Measurements from ENCODE around the gene ARHGAP23.

The ARHGAP23 gene

DNA sequence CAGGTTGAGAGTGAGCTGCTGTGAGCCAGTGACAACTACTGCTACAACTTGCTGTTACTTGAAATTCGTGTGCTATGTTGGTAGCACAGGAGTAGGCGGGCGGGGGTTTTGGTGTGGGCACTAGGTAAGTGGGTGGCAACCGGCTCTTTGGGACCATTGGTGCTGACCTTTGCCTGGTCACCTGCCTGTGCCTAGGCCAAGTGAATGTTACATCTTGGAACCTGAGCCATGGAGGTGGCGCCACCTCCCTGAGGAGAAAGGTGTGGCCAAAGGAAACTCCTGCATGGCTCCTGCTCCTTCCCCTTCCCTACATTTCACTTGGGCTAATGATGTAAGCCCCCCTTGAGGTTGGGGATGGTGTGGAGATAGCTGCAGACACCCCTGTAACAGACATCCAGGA is 25.4 kb upstream of the ARHGAP23 start:
- Histone ChIP-seq H4K20me1 (ENCODE audit: insufficient read depth, low read length, poor library complexity, severe bottlenecking) (no peaks in the 10 kb centered on the region), H3K27me3 (ENCODE audit: insufficient read depth, low read length, poor library complexity, severe bottlenecking) (no peaks in the 10 kb centered on the region), H3K36me3 (ENCODE audit: insufficient read depth, low read length) (peaks cover 41% of the 10 kb centered on the region; the same call in 1 of the 2 replicates), H3K79me2 (ENCODE audit: insufficient read depth, low read length) (no peaks in the 10 kb centered on the region), H3F3A (ENCODE audit: low read depth) (no peaks in the 10 kb centered on the region), H3K4me2 (ENCODE audit: low read depth, low read length, poor library complexity, severe bottlenecking) (no peak overlapping the region), H3K4me1 (ENCODE audit: insufficient read depth, low read length, poor library complexity, severe bottlenecking) (no peaks in the 10 kb centered on the region), H3K9me2 (replicated peaks; ENCODE audit: low read depth, low read length) (no peaks in the 10 kb centered on the region), H2AFZ (ENCODE audit: low read length) (no peak overlapping the region), H3K4me3 (ENCODE audit: low read length, poor library complexity, severe bottlenecking) (no peak overlapping the region), H3K9me3 (ENCODE audit: insufficient read depth, low read depth, low read length) (no peaks in the 10 kb centered on the region), H3K9ac (ENCODE audit: low read depth, low read length, poor library complexity, severe bottlenecking) (no peak overlapping the region)
- TF ChIP-seq EZH2phosphoT487 (IDR thresholded peaks at IDR 0.05; ENCODE audit: borderline replicate concordance): no peak
- TF ChIP-seq, protein P1, sequence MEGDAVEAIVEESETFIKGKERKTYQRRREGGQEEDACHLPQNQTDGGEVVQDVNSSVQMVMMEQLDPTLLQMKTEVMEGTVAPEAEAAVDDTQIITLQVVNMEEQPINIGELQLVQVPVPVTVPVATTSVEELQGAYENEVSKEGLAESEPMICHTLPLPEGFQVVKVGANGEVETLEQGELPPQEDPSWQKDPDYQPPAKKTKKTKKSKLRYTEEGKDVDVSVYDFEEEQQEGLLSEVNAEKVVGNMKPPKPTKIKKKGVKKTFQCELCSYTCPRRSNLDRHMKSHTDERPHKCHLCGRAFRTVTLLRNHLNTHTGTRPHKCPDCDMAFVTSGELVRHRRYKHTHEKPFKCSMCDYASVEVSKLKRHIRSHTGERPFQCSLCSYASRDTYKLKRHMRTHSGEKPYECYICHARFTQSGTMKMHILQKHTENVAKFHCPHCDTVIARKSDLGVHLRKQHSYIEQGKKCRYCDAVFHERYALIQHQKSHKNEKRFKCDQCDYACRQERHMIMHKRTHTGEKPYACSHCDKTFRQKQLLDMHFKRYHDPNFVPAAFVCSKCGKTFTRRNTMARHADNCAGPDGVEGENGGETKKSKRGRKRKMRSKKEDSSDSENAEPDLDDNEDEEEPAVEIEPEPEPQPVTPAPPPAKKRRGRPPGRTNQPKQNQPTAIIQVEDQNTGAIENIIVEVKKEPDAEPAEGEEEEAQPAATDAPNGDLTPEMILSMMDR (conservative IDR thresholded peaks at IDR 0.05; ENCODE audit: low read length): peak; percentile 15; the same call in 1 of the 2 replicates

DNA sequence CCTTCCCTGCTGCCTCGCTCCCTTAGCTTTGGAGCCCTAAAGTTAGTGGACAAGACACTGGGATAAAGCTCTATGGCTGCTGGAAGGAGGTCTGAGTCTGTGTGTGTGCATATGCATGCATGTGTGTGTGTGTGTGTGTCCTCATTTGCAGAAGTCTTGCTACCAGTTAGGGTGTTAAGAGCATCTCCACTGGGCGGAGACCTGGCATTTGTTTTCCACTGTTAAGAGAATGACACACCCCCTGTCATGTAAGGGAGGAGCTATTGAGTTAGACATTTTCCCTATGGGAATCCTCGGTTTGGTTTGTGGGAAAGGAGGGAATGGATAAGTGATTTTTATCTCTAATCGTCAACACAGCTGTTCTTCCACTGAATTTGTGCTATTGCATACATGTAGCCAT is 24.8 kb upstream of the ARHGAP23 start:
- H3K9me2 ChIP-seq (replicated peaks; ENCODE audit: low read depth, low read length): no peaks in the 10 kb centered on the region
- H3K4me3 ChIP-seq (ENCODE audit: low read length, poor library complexity, severe bottlenecking): no peak overlapping the region
- H3K36me3 ChIP-seq (ENCODE audit: insufficient read depth, low read length): peaks cover 35% of the 10 kb centered on the region; the same call in 1 of the 2 replicates
- no peaks in the 10 kb centered on the region for H3K27me3 ChIP-seq (ENCODE audit: insufficient read depth, low read length, poor library complexity, severe bottlenecking)
- no peak overlapping the region for H2AFZ ChIP-seq (ENCODE audit: low read length)
- H3F3A ChIP-seq (ENCODE audit: low read depth): no peaks in the 10 kb centered on the region
- H4K20me1 ChIP-seq (ENCODE audit: insufficient read depth, low read length, poor library complexity, severe bottlenecking): no peaks in the 10 kb centered on the region
- H3K9ac ChIP-seq (ENCODE audit: low read depth, low read length, poor library complexity, severe bottlenecking): no peak overlapping the region
- no peak overlapping the region for H3K4me2 ChIP-seq (ENCODE audit: low read depth, low read length, poor library complexity, severe bottlenecking)
- no peaks in the 10 kb centered on the region for H3K79me2 ChIP-seq (ENCODE audit: insufficient read depth, low read length)
- no peaks in the 10 kb centered on the region for H3K4me1 ChIP-seq (ENCODE audit: insufficient read depth, low read length, poor library complexity, severe bottlenecking)
- TF ChIP-seq EZH2phosphoT487 (IDR thresholded peaks at IDR 0.05; ENCODE audit: borderline replicate concordance): no peak
- TF ChIP-seq, protein P1 (conservative IDR thresholded peaks at IDR 0.05; ENCODE audit: low read length): no peak
- H3K9me3 ChIP-seq (ENCODE audit: insufficient read depth, low read depth, low read length): no peaks in the 10 kb centered on the region

DNA sequence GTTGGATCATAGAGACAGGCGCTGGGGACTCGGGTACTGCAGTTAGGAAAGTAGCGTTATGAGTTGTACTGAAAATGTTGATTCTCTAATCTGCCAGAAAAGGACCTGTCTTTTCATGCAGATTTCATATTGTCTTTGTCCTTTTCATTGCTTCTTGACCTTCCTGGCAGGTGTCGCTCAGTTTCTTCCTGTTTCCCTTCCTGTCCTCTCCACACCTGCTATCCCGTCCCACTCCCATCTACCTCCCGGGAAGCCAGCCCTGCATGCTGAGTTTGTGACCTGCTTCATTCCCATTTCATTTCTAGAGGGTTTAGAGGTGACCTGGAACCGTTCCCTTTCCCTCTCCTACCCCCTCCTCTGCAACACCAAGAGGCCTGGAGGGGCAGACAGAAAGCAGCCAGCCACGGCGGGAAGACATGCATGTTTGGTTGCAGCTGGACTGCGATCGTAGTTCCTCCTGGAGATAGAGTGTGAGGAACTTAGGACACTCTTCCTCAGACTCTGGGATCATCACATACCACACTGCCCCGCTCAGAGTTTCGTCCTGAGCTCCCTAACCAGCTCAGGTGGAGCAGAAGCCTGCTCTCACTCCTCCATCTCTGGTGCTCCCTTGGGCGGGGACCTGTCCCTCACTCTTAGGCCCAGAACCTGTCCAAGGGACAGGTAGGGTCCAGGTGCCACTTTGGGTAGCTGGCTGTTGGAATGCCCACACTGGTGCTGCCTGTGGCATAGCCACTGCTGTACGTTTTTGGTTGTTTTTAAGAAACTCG is 23.9 kb upstream of the ARHGAP23 start:
- Histone ChIP-seq H3K4me2 (ENCODE audit: low read depth, low read length, poor library complexity, severe bottlenecking) (no peak overlapping the region), H2AFZ (ENCODE audit: low read length) (no peak overlapping the region), H3K9me3 (ENCODE audit: insufficient read depth, low read depth, low read length) (no peaks in the 10 kb centered on the region), H3K9ac (ENCODE audit: low read depth, low read length, poor library complexity, severe bottlenecking) (no peak overlapping the region), H3F3A (ENCODE audit: low read depth) (no peaks in the 10 kb centered on the region), H3K4me3 (ENCODE audit: low read length, poor library complexity, severe bottlenecking) (no peak overlapping the region), H3K4me1 (ENCODE audit: insufficient read depth, low read length, poor library complexity, severe bottlenecking) (no peaks in the 10 kb centered on the region), H4K20me1 (ENCODE audit: insufficient read depth, low read length, poor library complexity, severe bottlenecking) (no peaks in the 10 kb centered on the region), H3K9me2 (replicated peaks; ENCODE audit: low read depth, low read length) (no peaks in the 10 kb centered on the region), H3K36me3 (ENCODE audit: insufficient read depth, low read length) (peaks cover 31% of the 10 kb centered on the region; the same call in 1 of the 2 replicates), H3K27me3 (ENCODE audit: insufficient read depth, low read length, poor library complexity, severe bottlenecking) (no peaks in the 10 kb centered on the region), H3K79me2 (ENCODE audit: insufficient read depth, low read length) (no peaks in the 10 kb centered on the region)
- TF ChIP-seq EZH2phosphoT487 (IDR thresholded peaks at IDR 0.05; ENCODE audit: borderline replicate concordance): no peak
- TF ChIP-seq, protein P1 (conservative IDR thresholded peaks at IDR 0.05; ENCODE audit: low read length): no peak
